Spleen (tissue), 11 donors: ENCODE results near the gene SPP1. TPM values are rescaled to one million over a fixed set of nuclear protein-coding genes. Genes with fewer than 3 reads are reported as not detected.
"Not testable (repeated sequence)": the region's sequence is repeated elsewhere in the genome, so short reads cannot be mapped to it uniquely, and the experiment has no call there.

Experiments
- DNase-seq: peaks from one replicate; pipeline ENCODE4 v3.0.0-alpha.2; 2020
- H3K27ac ChIP-seq, 8 donors: fragments of 200-600 bp; sonication (generic) in 7 of 8; 1 replicate in 4 of 8; 2 replicates in 4 of 8; pipeline versions ENCODE4 v1.5.0 to v1.8.0; 2016 to 2021; ENCODE audit warnings: inconsistent platforms in 4 of 8, mild to moderate bottlenecking in 4 of 8, moderate library complexity in 1 of 8
- H3K27me3 ChIP-seq, 7 donors: fragments of 200-600 bp; sonication (generic) in 6 of 7; replicated peaks in 1 of 7; 1 replicate in 4 of 7; 2 replicates in 3 of 7; pipeline versions ENCODE4 v1.5.0 to v1.8.0; 2016 to 2021; ENCODE audit warnings: inconsistent platforms in 3 of 7, mild to moderate bottlenecking in 1 of 7
- H3K36me3 ChIP-seq, 6 donors: fragments of 200-600 bp; sonication (generic) in 5 of 6; 1 replicate in 4 of 6; 2 replicates in 2 of 6; pipeline versions ENCODE4 v1.5.0 to v1.8.0; 2016 to 2021; ENCODE audit warnings: inconsistent platforms in 2 of 6
- H3K4me1 ChIP-seq, 6 donors: fragments of 200-600 bp; sonication (generic) in 5 of 6; 1 replicate in 3 of 6; 2 replicates in 3 of 6; pipeline versions ENCODE4 v1.5.0 to v1.8.0; 2016 to 2021; ENCODE audit warnings: inconsistent platforms in 3 of 6
- H3K4me3 ChIP-seq, 8 donors: fragments of 200-600 bp; sonication (generic) in 7 of 8; 1 replicate in 4 of 8; 2 replicates in 4 of 8; pipeline versions ENCODE4 v1.5.0 to v1.8.0; 2016 to 2021; ENCODE audit warnings: inconsistent platforms in 4 of 8, mild to moderate bottlenecking in 4 of 8, moderate library complexity in 2 of 8
- H3K9me3 ChIP-seq, 8 donors: fragments of 200-600 bp; sonication (generic) in 7 of 8; 1 replicate in 4 of 8; 2 replicates in 4 of 8; pipeline versions ENCODE4 v1.5.0 to v1.8.0; 2016 to 2021; ENCODE audit warnings: inconsistent platforms in 4 of 8
- POLR2A ChIP-seq, 3 donors: fragments of 450-650 bp; IDR thresholded peaks; one replicate each; pipeline ENCODE4 v1.5.1; 2017; ENCODE audit warnings: antibody characterized with exemption in 3 of 3, mild to moderate bottlenecking in 1 of 3
- POLR2AphosphoS5 ChIP-seq, 3 donors: sonication (generic); formaldehyde crosslinking; IDR thresholded peaks; one replicate each; pipeline ENCODE4 v1.5.1; 2017; ENCODE audit warnings: antibody characterized with exemption in 3 of 3
- WGBS, 5 donors: extraction: QIAGEN DNeasy Blood & Tissue Kit in 3 of 5; methylation state at CpG; one replicate each; pipeline versions ENCODE4 v1.1.5 to v1.1.7; 2013 to 2018; 5-methylcytosine and 5-hydroxymethylcytosine counted together
- intact Hi-C: fragments of 100-400 bp; cut with DNase I; formaldehyde crosslinking; loops from one replicate; pipeline ENCODE4 v1.15.0; 2023; ENCODE audit warnings: low total_unique reads
- polyA plus RNA-seq, 3 donors: library from polyadenylated mRNA; stranded (reverse); fragments of 200-250 nt; gene quantifications; one replicate each; pipeline ENCODE4 v1.2.1, GENCODE V29; 2013
- total RNA-seq, 7 donors: library from RNA; depleted of rRNA in 3 of 7; stranded (reverse); fragments of >200 nt in 3 of 7; fragmentation: NEBNext Ultra II Directional in 4 of 7; extraction: Animal tissue kit (Norgen Biotek cat#: 25700) in 4 of 7; gene quantifications; one replicate each; pipeline versions ENCODE4 v1.1.0 to v1.2.1, GENCODE V29; 2016 to 2021
- TF ChIP-seq, protein P1 (sequence below), 11 experiments: fragments of 200-600 bp in 7 of 11; fragments of 450-650 bp in 4 of 11; sonication (generic) in 4 of 11; IDR thresholded peaks in 8 of 11; conservative IDR thresholded peaks in 3 of 11; 1 replicate in 7 of 11; 2 replicates in 4 of 11; pipeline versions ENCODE4 v1.4.0 to v1.8.0; 2016 to 2021; ENCODE audit warnings: antibody characterized with exemption in 11 of 11, inconsistent platforms in 4 of 11, mild to moderate bottlenecking in 1 of 11
- donor health status: healthy with polysubstance abuse.
- donor health status: DM: no; HTN: no; CAD: no; lungs with moderate emphysema.
- donor health status: DM: no; HTN: no; CAD: no.
- donor health status: Bipolar disorder and iron deficiency.
- donor health status: healthy.
- donor health status: DM: no; HTN: no; CAD: no.
- donor health status: DM: yes; HTN: yes; CAD: no.

Gene SPP1
- total and polyA plus RNA-seq, 10 donors = 0.28 to 18.4 (median 2.0) TPM

DNA sequence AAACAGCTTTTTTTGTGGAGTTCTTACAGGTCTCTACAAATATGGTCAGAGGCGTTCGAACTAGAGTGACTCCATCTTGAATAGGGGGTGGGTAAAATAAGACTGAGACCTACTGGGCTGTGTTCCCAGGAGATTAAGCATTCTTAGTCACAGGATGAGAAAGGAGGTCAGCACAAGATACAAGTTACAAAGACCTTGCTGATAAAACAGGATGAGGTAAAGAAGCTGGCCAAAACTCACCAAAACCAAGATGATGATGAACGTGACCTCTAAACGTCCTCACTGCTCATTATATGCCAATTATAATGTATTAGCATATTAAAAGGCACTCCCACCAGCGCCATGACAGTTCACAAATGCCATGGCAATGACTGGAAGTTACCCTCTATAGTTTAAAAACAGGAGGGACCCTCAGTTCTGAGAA is 42.8 kb upstream of the SPP1 start:
- no peaks in the 10 kb centered on the region for H3K27me3 ChIP-seq
- H3K4me3 ChIP-seq = no peak overlapping the region
- H3K4me1 ChIP-seq = no peaks in the 10 kb centered on the region
- H3K9me3 ChIP-seq = peaks cover 0 to 21% (median 8%) of the 10 kb centered on the region in 8 donors
- TF ChIP-seq POLR2AphosphoS5 (IDR thresholded peaks at IDR 0.05) = no peak
- TF ChIP-seq, protein P1, sequence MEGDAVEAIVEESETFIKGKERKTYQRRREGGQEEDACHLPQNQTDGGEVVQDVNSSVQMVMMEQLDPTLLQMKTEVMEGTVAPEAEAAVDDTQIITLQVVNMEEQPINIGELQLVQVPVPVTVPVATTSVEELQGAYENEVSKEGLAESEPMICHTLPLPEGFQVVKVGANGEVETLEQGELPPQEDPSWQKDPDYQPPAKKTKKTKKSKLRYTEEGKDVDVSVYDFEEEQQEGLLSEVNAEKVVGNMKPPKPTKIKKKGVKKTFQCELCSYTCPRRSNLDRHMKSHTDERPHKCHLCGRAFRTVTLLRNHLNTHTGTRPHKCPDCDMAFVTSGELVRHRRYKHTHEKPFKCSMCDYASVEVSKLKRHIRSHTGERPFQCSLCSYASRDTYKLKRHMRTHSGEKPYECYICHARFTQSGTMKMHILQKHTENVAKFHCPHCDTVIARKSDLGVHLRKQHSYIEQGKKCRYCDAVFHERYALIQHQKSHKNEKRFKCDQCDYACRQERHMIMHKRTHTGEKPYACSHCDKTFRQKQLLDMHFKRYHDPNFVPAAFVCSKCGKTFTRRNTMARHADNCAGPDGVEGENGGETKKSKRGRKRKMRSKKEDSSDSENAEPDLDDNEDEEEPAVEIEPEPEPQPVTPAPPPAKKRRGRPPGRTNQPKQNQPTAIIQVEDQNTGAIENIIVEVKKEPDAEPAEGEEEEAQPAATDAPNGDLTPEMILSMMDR (IDR thresholded peaks at IDR 0.05 in 8 of 11, conservative IDR thresholded peaks at IDR 0.05 in 3 of 11) = no peak
- TF ChIP-seq POLR2A (IDR thresholded peaks at IDR 0.05) = no peak
- no peak for DNase-seq
- intact Hi-C loops = no loop called here
- H3K36me3 ChIP-seq = no peaks in the 10 kb centered on the region
- no peak overlapping the region for H3K27ac ChIP-seq
- WGBS, 5 donors = 69 to 84% (median 83%) methylated on average over 5 of the region's 5 CpGs

DNA sequence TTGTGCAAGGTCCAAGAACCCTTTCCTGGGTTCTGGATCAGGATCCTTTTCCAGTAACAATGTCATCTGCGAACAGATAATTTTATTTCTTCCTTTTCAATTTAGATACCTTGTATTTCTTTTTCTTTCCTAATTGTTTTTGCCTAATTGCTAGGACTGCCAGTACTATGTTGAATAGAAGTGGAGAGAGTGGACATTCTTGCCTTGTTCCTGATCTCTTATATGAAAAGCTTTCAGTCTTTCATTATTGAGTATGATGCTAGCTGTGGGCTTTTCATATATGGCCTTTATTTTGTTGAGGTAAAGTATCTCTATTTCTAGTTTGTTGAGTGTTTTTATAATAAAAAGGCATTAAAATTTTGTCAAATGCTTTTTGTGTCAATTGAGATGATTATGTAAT is 42.2 kb upstream of the SPP1 start:
- intact Hi-C loops = no loop called here
- H3K4me3 ChIP-seq = no peak overlapping the region

DNA sequence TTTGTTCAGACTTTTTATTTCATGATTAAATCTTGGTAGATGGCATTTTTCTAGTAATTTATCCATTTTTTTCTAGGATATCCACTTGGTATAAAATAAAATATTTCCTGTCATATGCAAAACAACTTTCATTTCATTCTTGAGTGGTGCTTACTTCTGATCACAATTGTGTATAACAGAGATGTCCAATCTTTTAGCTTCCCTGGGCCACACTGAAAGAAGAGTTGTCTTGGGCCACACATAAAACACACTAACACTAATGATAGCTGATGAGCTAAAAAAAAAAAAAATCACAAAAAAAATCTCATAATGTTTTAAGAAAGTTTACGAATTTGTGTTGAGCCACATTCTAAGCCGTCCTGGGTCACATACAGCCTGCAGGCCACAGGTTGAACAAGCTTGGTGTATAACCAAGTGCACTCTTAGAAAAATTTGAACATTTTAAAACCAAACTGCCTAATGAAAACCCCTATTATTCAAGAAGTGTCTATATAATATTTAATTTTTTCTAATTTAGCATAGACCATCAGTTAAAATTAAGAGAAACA is 41.3 kb upstream of the SPP1 start:
- WGBS, 5 donors = 85 to 94% (median 93%) methylated on average over 2 of the region's 2 CpGs
- Histone ChIP-seq H3K36me3 (no peaks in the 10 kb centered on the region), H3K4me1 (no peaks in the 10 kb centered on the region), H3K27me3 (no peaks in the 10 kb centered on the region), H3K9me3 (peaks cover 0 to 21% (median 8%) of the 10 kb centered on the region in 8 donors), H3K4me3 (no peak overlapping the region), H3K27ac (no peak overlapping the region)
- intact Hi-C loops = no loop called here
- TF ChIP-seq POLR2A (IDR thresholded peaks at IDR 0.05) (no peak), POLR2AphosphoS5 (IDR thresholded peaks at IDR 0.05) (no peak)
- TF ChIP-seq, protein P1 (IDR thresholded peaks at IDR 0.05 in 8 of 11, conservative IDR thresholded peaks at IDR 0.05 in 3 of 11) = no peak
- DNase-seq = no peak

More for the DNA sequence above, 42.2 kb upstream of the SPP1 start:
- Histone ChIP-seq H3K4me1 (no peaks in the 10 kb centered on the region), H3K27ac (no peak overlapping the region), H3K36me3 (no peaks in the 10 kb centered on the region), H3K27me3 (no peaks in the 10 kb centered on the region), H3K9me3 (peaks cover 0 to 21% (median 8%) of the 10 kb centered on the region in 8 donors)
- 85 to 98% (median 95%) methylated on average over 1 of the region's 1 CpG for WGBS, 5 donors
- TF ChIP-seq, protein P1 (IDR thresholded peaks at IDR 0.05 in 8 of 11, conservative IDR thresholded peaks at IDR 0.05 in 3 of 11) = no peak
- TF ChIP-seq POLR2A (IDR thresholded peaks at IDR 0.05) = no peak
- no peak for TF ChIP-seq POLR2AphosphoS5 (IDR thresholded peaks at IDR 0.05)
- no peak for DNase-seq

DNA sequence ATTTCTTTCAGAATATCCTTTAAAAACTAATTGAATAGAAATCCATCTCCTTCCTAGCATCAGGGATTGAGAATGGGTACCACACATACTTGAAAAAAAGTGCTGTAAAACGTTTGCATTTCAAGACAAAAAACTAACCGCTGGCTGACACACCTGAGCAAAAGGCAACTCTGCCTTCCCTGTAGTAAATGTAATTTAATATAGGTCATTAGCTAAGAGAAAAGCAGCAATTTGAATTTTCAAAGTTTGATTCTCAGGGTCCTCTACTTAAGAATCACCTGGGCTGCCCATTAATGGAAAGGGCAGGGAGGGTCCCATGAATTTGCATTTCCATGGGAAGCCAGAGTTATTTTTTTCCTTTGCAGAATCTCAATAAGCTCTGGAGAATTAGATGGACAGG is 40.5 kb upstream of the SPP1 start:
- intact Hi-C loops = no loop called here
- H3K4me3 ChIP-seq = no peak overlapping the region
- peaks cover 0 to 16% (median 8%) of the 10 kb centered on the region in 8 donors for H3K9me3 ChIP-seq
- no peak overlapping the region for H3K27ac ChIP-seq
- H3K27me3 ChIP-seq = no peaks in the 10 kb centered on the region
- 36 to 54% (median 52%) methylated on average over 2 of the region's 2 CpGs for WGBS, 5 donors
- H3K36me3 ChIP-seq = no peaks in the 10 kb centered on the region
- DNase-seq = no peak
- TF ChIP-seq, protein P1 (IDR thresholded peaks at IDR 0.05 in 8 of 11, conservative IDR thresholded peaks at IDR 0.05 in 3 of 11) = no peak
- no peak for TF ChIP-seq POLR2AphosphoS5 (IDR thresholded peaks at IDR 0.05)
- TF ChIP-seq POLR2A (IDR thresholded peaks at IDR 0.05) = no peak
- H3K4me1 ChIP-seq = no peaks in the 10 kb centered on the region

DNA sequence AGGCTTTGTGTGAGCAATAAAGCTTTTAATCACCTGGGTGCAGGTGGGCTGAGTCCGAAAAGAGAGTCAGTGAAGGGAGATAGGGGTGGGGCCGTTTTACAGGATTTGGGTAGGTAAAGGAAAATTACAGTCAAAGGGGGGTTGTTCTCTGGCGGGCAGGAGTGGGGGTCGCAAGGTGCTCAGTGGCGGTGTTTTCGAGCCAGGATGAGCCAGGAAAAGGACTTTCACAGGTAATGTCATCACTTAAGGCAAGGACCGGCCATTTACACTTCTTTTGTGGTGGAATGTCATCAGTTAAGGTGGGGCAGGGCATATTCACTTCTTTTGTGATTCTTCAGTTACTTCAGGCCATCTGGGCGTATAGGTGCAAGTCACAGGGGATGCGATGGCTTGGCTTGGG is 39.6 kb upstream of the SPP1 start:
- H3K36me3 ChIP-seq, H3K27ac ChIP-seq, H3K4me3 ChIP-seq, H3K27me3 ChIP-seq, intact Hi-C loops, DNase-seq, H3K4me1 ChIP-seq: not testable (repeated sequence)
- peaks cover 0 to 13% (median 8%) of the 10 kb centered on the region in 8 donors for H3K9me3 ChIP-seq
- 75 to 89% (median 85%) methylated on average over 7 to 8 of the region's 9 CpGs for WGBS, 5 donors
